A549 (cell line): Measurements from ENCODE around the gene CUL4B. TPM values are rescaled to one million over a fixed set of nuclear protein-coding genes. Genes with fewer than 3 reads are reported as not detected.
A peak's percentile ranks its signal among the peaks of the same experiment; 100 is the strongest.

Source experiments
- ATAC-seq, 2 experiments: fragments of 200-7000 bp in 1 of 2; fragments of >200 bp in 1 of 2; cut with Nextera tagmentation in 1 of 2; cut with Tn5 transposase in 1 of 2; 3 replicates each; pipeline versions ENCODE4 v1.8.0 to v1.9.1; 2018 to 2020; ENCODE audit warnings: mild to moderate bottlenecking in 1 of 2, moderate library complexity in 1 of 2
- CTCF ChIA-PET: fragments of 300-600 bp; sonication (Branson Sonifier 250); formaldehyde crosslinking; extraction: SDS; loops from one replicate; lab custom pipeline; 2021; ENCODE audit warnings: antibody characterized with exemption, inconsistent platforms; lab: Yijun Ruan, JAX
- POLR2A ChIA-PET: fragments of 350-600 bp; formaldehyde crosslinking; extraction: SDS; loops from one replicate; lab custom pipeline; 2021; ENCODE audit warnings: antibody characterized with exemption, inconsistent platforms; lab: Yijun Ruan, JAX
- DNase-seq, 2 experiments: peaks; one replicate each; pipeline versions ENCODE4 v3.0.0 to v3.0.0-alpha.2; 2011 to 2016; ENCODE audit warnings: low read depth in 1 of 2, low spot score in 1 of 2
- FAIRE-seq: peaks from 2 replicates; lab custom pipeline; 2011; peaks lifted over from hg19 to GRCh38; lab: Jason Lieb, UNC
- H3K27ac ChIP-seq, 2 experiments: fragments of >200 bp; sonication (Bioruptor Twin); formaldehyde crosslinking; 3 replicates each; pipeline ENCODE4 v1.5.1; 2016 to 2017
- H3K4me1 ChIP-seq: fragments of >200 bp; sonication (Bioruptor Twin); formaldehyde crosslinking; 3 replicates; pipeline ENCODE4 v1.6.1; 2016
- H3K4me2 ChIP-seq: fragments of >200 bp; sonication (Bioruptor Twin); formaldehyde crosslinking; 3 replicates; pipeline ENCODE4 v1.6.1; 2016
- H3K4me3 ChIP-seq: fragments of >200 bp; sonication (Bioruptor Twin); formaldehyde crosslinking; 3 replicates; pipeline ENCODE4 v1.5.1; 2016
- H3K9me3 ChIP-seq: fragments of >200 bp; sonication (Bioruptor Twin); formaldehyde crosslinking; 3 replicates; pipeline ENCODE4 v1.6.1; 2016
- E2F6 ChIP-seq: IDR thresholded peaks from 2 replicates; pipeline ENCODE4 v1.6.1; 2012; ENCODE audit warnings: low read depth, borderline replicate concordance
- EHMT2 ChIP-seq: fragments of 200-600 bp; sonication (generic); IDR thresholded peaks from 2 replicates; pipeline ENCODE4 v1.6.1; 2016; ENCODE audit warnings: antibody characterized with exemption, low read depth, mild to moderate bottlenecking, moderate library complexity
- HEYL ChIP-seq: fragments of 250-450 bp; sonication (Bioruptor Pico); IDR thresholded peaks from 2 replicates; pipeline ENCODE4 v1.8.0; 2021; ENCODE audit warnings: mild to moderate bottlenecking, moderate library complexity
- HOXA7 ChIP-seq: fragments of 250-450 bp; sonication (Bioruptor Pico); IDR thresholded peaks from 2 replicates; pipeline ENCODE4 v1.5.0; 2020; ENCODE audit warnings: mild to moderate bottlenecking, moderate library complexity
- HOXB13 ChIP-seq: fragments of 250-450 bp; sonication (Bioruptor Pico); IDR thresholded peaks from 2 replicates; pipeline ENCODE4 v1.5.0; 2020; ENCODE audit warnings: low read depth, mild to moderate bottlenecking, moderate library complexity
- JUN ChIP-seq, 2 experiments: fragments of >200 bp; sonication (Bioruptor Twin); formaldehyde crosslinking; IDR thresholded peaks; 2 replicates in 1 of 2; 3 replicates in 1 of 2; pipeline ENCODE4 v1.6.1; 2016 to 2017
- MAFK ChIP-seq: fragments of 450-650 bp; IDR thresholded peaks from 2 replicates; pipeline ENCODE4 v1.6.1; 2014; ENCODE audit not compliant: partially characterized antibody
- MAZ ChIP-seq: fragments of 150-350 bp; IDR thresholded peaks from 2 replicates; pipeline ENCODE4 v1.6.1; 2014; ENCODE audit warnings: antibody characterized with exemption, low read depth, low read length, borderline replicate concordance
- NPAS2 ChIP-seq: fragments of 250-450 bp; sonication (Bioruptor Pico); IDR thresholded peaks from 2 replicates; pipeline ENCODE4 v1.8.0; 2022; ENCODE audit warnings: mild to moderate bottlenecking, moderate library complexity, borderline replicate concordance
- RAD21 ChIP-seq, 2 experiments: fragments of >200 bp in 1 of 2; sonication (Bioruptor Twin) in 1 of 2; formaldehyde crosslinking in 1 of 2; IDR thresholded peaks in 1 of 2; conservative IDR thresholded peaks in 1 of 2; 2 replicates in 1 of 2; 3 replicates in 1 of 2; pipeline ENCODE4 v1.6.1; 2012 to 2018; ENCODE audit warnings: inconsistent platforms in 1 of 2
- RCOR1 ChIP-seq: fragments of 150-350 bp; IDR thresholded peaks from 2 replicates; pipeline ENCODE4 v1.6.1; 2014; ENCODE audit warnings: antibody characterized with exemption, low read length, low read depth
- TFCP2L1 ChIP-seq: fragments of 250-450 bp; sonication (Bioruptor Pico); IDR thresholded peaks from 2 replicates; pipeline ENCODE4 v1.5.0; 2021; ENCODE audit warnings: mild to moderate bottlenecking
- ZC3H11A ChIP-seq: fragments of 450-650 bp; IDR thresholded peaks from 2 replicates; pipeline ENCODE4 v1.6.1; 2014; ENCODE audit warnings: antibody characterized with exemption, mild to moderate bottlenecking
- ZSCAN20 ChIP-seq: fragments of 250-450 bp; sonication (Bioruptor Pico); IDR thresholded peaks from 2 replicates; pipeline ENCODE4 v1.8.0; 2022; ENCODE audit warnings: mild to moderate bottlenecking, moderate library complexity
- WGBS: methylation state at CpG from one replicate; pipeline ENCODE4 v1.1.6; 2017; ENCODE audit errors: missing lambda C conversion rate; 5-methylcytosine and 5-hydroxymethylcytosine counted together
- polyA plus RNA-seq, 4 experiments: library from polyadenylated mRNA; depleted of rRNA in 3 of 4; stranded (reverse); fragments of >200 nt; fragmentation: RNase III in 1 of 4; extraction: RNeasy Plus Mini Kit Qiagen cat#74134 plus additional on column Dnase treatment in 1 of 4; gene quantifications; 2 replicates in 3 of 4; 3 replicates in 1 of 4; pipeline ENCODE4 v1.2.3, GENCODE V29; 2011 to 2017
- TF ChIP-seq, protein P1 (sequence below): IDR thresholded peaks from 2 replicates; pipeline ENCODE4 v1.6.1; 2012
- TF ChIP-seq, protein P2 (sequence below): fragments of 250-450 bp; sonication (Bioruptor Pico); IDR thresholded peaks from 2 replicates; pipeline ENCODE4 v1.5.0; 2020; ENCODE audit warnings: low read depth, mild to moderate bottlenecking, moderate library complexity

The CUL4B gene
- polyA plus RNA-seq, 2 of the 4 experiments (the other 2 are of a cell fraction) = 36.7 to 55.0 TPM

DNA sequence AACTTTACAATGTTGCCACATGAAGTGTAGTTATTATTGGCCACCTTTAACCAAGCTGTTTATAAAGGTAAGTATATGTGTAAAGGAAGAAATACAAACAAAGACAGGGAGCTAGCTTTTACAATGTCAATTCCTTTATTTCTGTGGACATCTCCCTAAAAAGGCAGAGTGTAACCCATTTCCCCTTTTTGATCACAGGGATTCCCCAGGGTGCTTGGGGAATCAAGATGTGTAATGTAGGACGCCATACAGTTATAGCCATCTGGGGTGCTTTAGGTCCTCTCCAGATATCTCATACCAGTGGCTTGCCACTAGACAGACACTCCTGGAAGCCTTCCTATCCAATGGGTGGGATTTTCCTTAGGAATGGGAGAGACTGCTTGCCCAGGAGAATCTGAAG, 4.2 kb upstream of the CUL4B start:
- no peak for FAIRE-seq
- 83% methylated on average over 1 of the region's 1 CpG for WGBS
- CTCF ChIA-PET = no interaction called here
- no peaks in the 10 kb centered on the region for H3K9me3 ChIP-seq
- TF ChIP-seq TFCP2L1 = no peak
- TF ChIP-seq MAFK = no peak
- no peak for TF ChIP-seq HOXB13 (CRISPR knock-in tag)
- no peak for TF ChIP-seq MAZ
- no peak for ATAC-seq
- peaks cover 14% of the 10 kb centered on the region for H3K4me1 ChIP-seq
- no peak overlapping the region for H3K27ac ChIP-seq
- POLR2A ChIA-PET = no interaction called here
- H3K4me2 ChIP-seq = no peak overlapping the region
- no peak for DNase-seq
- H3K4me3 ChIP-seq = no peak overlapping the region

GRCh38 chrX:120562569-120562926, 1.8 kb upstream of the CUL4B start:
- Histone ChIP-seq H3K4me2 (peak overlapping the region; percentile 92; the same call in 2 of the 3 replicates), H3K4me1 (peaks cover 25% of the 10 kb centered on the region), H3K27ac (peak overlapping the region in 1 of 2 experiments; percentile 99; a peak in 2 of 6 replicates), H3K4me3 (no peak overlapping the region), H3K9me3 (no peaks in the 10 kb centered on the region)
- CTCF ChIA-PET = no interaction called here
- POLR2A ChIA-PET = interaction anchor here (2.6 kb wide), 1 partner anchor 42 kb away, joined by 61 read pairs; the partner anchor contains the start of gene MCTS1
- no peak for ATAC-seq
- 91% methylated on average over 2 of the region's 2 CpGs for WGBS
- TF ChIP-seq E2F6 (no peak), ZSCAN20 (CRISPR knock-in tag) (no peak)
- FAIRE-seq = no peak
- no peak for DNase-seq

- peak overlapping the region; percentile 92 for H3K4me2 ChIP-seq
- no peak for FAIRE-seq
- no peaks in the 10 kb centered on the region for H3K9me3 ChIP-seq
- CTCF ChIA-PET = interaction anchor here (0.8 to 2.1 kb wide), 3 partner anchors 11 to 102 kb away, joined by 3 to 6 read pairs (median 4); no protein-coding TSS in a partner anchor
- peak overlapping the region; percentile 88 for H3K4me3 ChIP-seq
- POLR2A ChIA-PET = interaction anchor here (0.7 to 2.6 kb wide), 16 partner anchors 11 to 311 kb away, joined by 3 to 61 read pairs (median 5); partner anchors contain the start of genes C1GALT1C1, MCTS1 and ZBTB33
- H3K27ac ChIP-seq = peak overlapping the region; percentile 99 to 100
- H3K4me1 ChIP-seq = peaks cover 27% of the 10 kb centered on the region
- no peak for TF ChIP-seq ZC3H11A
- no peak for TF ChIP-seq NPAS2
- no peak for TF ChIP-seq MAFK
- TF ChIP-seq HOXA7 (CRISPR knock-in tag) = peak; percentile 24; the same call in 1 of the 2 replicates
- TF ChIP-seq, protein P1, sequence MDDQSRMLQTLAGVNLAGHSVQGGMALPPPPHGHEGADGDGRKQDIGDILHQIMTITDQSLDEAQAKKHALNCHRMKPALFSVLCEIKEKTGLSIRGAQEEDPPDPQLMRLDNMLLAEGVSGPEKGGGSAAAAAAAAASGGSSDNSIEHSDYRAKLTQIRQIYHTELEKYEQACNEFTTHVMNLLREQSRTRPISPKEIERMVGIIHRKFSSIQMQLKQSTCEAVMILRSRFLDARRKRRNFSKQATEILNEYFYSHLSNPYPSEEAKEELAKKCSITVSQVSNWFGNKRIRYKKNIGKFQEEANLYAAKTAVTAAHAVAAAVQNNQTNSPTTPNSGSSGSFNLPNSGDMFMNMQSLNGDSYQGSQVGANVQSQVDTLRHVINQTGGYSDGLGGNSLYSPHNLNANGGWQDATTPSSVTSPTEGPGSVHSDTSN = no peak
- TF ChIP-seq RCOR1 = no peak
- TF ChIP-seq JUN (IDR thresholded peaks at IDR 0.05) = 0 out of 5 replicates have a peak, but pooled peaks of 1 of the 2 experiments have one; percentile 10
- no peak for TF ChIP-seq EHMT2
- TF ChIP-seq, all 56 proteins: peak for 2
- ATAC-seq (no peak), DNase-seq (no peak)
- WGBS = 15% methylated on average over 12 of the region's 12 CpGs
Observed at GRCh38 chrX:120561634-120562568, 1.1 kb upstream of the CUL4B start.

DNA sequence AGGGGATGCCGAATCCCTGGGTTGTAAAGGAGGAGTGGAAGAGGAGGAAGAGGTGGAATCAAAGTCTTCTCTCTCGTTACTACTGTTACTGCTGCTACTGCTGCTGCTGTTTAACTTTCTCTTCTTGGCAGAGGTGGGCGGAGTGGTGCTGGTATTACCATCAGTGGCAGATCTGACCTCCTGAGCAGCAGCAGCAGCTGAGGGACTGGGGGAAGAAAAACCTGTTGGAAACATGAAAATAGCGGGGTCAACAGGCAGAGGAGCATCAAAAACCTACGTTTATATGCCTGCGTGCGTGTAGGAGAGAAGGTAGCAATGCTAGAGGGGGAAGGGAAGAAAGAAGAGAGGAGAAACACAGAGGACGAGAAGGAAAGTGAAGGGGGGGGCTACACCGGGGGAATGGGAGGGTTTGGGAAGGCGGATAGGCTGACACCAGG, 339 bp downstream of the CUL4B start:
- peaks cover 27% of the 10 kb centered on the region for H3K4me1 ChIP-seq
- H3K4me2 ChIP-seq = peak overlapping the region; percentile 78
- peak; percentile 63 to 74 for ATAC-seq
- CTCF ChIA-PET = interaction anchor here (0.9 to 2.1 kb wide), 3 partner anchors 10 to 104 kb away, joined by 3 to 6 read pairs (median 4); no protein-coding TSS in a partner anchor
- H3K4me3 ChIP-seq = peak overlapping the region; percentile 88
- POLR2A ChIA-PET = interaction anchor here (1.2 to 2.6 kb wide), 7 partner anchors 10 to 175 kb away, joined by 3 to 61 read pairs (median 11); partner anchors contain the start of gene MCTS1
- 0% methylated on average over 7 of the region's 10 CpGs for WGBS
- peak overlapping the region; percentile 99 to 100 for H3K27ac ChIP-seq
- no peak for DNase-seq
- TF ChIP-seq RAD21 (conservative IDR thresholded peaks at IDR 0.05 in 1 of 2, IDR thresholded peaks at IDR 0.05 in 1 of 2) = no peak
- TF ChIP-seq, protein P2, sequence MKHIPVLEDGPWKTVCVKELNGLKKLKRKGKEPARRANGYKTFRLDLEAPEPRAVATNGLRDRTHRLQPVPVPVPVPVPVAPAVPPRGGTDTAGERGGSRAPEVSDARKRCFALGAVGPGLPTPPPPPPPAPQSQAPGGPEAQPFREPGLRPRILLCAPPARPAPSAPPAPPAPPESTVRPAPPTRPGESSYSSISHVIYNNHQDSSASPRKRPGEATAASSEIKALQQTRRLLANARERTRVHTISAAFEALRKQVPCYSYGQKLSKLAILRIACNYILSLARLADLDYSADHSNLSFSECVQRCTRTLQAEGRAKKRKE (CRISPR knock-in tag) = no peak
- no peak for TF ChIP-seq HEYL (CRISPR knock-in tag)
- no peak for TF ChIP-seq JUN (IDR thresholded peaks at IDR 0.05)
- TF ChIP-seq, all 56 proteins: peak for 0
- no peaks in the 10 kb centered on the region for H3K9me3 ChIP-seq
- FAIRE-seq = no peak
